ENCODE results near the gene BRI3.

Gene BRI3

DNA sequence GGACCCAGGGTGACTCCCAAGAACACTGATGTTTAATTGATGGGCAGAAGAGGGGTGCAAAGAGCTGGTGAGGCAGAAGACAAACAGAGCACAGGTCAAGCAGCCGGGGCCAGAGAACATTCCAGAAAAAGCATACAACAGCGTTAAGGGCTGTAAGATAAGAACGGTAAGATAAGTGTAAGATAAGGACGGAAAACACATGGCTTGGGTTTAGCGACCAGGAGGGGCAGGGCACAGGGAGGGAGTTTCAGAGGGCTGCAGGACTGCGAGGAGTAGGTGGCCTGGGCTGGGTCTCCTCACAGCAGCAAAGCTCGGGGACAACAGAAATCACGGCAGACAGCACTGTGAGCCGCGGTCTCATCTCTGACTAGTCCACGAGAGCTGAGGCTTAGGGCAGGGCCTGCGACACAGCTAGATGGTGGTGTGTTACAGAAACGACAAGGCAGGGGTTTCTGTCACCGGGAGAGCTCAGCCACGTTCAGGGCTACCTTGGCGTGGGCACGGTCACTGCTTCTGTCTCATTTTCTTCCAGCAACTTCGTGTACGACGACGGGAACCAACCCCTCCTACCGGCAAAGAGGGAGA, 24.6 kb downstream of the BRI3 start:
- Histone ChIP-seq H3K27ac (ENCODE audit: low read depth, low read length, poor library complexity, severe bottlenecking) (no peak overlapping the region), H3F3A (ENCODE audit: insufficient read depth, low read length) (no peaks in the 10 kb centered on the region), H3K9ac (ENCODE audit: low read length) (no peak overlapping the region), H2AFZ (ENCODE audit: low read length) (no peak overlapping the region), H3K9me2 (ENCODE audit: low read depth, low read length) (no peaks in the 10 kb centered on the region), H4K20me1 (ENCODE audit: insufficient read depth, low read length) (no peaks in the 10 kb centered on the region), H3K4me3 (ENCODE audit: low read depth, low read length, poor library complexity, severe bottlenecking) (no peak overlapping the region), H3K27me3 (ENCODE audit: insufficient read depth, low read length) (peaks cover 4% of the 10 kb centered on the region; the same call in 1 of the 2 replicates), H3K36me3 (ENCODE audit: insufficient read depth, low read length) (no peaks in the 10 kb centered on the region), H3K4me1 (ENCODE audit: insufficient read depth, low read length, severe bottlenecking) (no peaks in the 10 kb centered on the region), H3K9me3 (ENCODE audit: low read length) (no peaks in the 10 kb centered on the region), H3K4me2 (ENCODE audit: low read length) (no peak overlapping the region), H3K79me2 (ENCODE audit: insufficient read depth, low read length) (no peaks in the 10 kb centered on the region)
- TF ChIP-seq, protein P1, sequence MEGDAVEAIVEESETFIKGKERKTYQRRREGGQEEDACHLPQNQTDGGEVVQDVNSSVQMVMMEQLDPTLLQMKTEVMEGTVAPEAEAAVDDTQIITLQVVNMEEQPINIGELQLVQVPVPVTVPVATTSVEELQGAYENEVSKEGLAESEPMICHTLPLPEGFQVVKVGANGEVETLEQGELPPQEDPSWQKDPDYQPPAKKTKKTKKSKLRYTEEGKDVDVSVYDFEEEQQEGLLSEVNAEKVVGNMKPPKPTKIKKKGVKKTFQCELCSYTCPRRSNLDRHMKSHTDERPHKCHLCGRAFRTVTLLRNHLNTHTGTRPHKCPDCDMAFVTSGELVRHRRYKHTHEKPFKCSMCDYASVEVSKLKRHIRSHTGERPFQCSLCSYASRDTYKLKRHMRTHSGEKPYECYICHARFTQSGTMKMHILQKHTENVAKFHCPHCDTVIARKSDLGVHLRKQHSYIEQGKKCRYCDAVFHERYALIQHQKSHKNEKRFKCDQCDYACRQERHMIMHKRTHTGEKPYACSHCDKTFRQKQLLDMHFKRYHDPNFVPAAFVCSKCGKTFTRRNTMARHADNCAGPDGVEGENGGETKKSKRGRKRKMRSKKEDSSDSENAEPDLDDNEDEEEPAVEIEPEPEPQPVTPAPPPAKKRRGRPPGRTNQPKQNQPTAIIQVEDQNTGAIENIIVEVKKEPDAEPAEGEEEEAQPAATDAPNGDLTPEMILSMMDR (IDR thresholded peaks at IDR 0.05; ENCODE audit: low read length): no peak
- no peak for TF ChIP-seq EZH2 (IDR thresholded peaks at IDR 0.05; ENCODE audit: borderline replicate concordance, low read length)

DNA sequence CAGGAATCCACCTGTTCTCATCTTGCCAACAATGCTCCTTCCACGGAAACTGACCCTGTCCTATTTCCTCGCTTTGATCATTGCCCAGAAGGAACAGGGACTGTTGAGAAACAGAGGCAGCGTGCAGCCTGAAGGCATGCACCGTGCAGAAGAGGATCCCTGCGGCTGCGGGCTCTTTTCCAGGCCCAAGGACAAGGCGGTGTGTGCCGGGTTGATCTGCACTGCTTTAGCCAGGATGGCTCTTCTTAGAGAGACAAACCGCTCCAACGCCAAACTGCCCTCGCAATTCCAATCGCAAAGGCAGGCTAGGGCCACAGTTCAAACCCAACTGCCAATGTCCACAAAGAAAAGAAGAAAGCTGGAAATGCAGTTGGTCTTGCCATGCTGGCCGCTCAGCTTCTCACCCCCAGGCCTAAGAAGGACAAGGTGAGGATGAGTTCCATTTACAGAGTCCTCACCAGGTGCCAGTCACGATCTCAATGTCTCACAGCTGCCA, 26.5 kb downstream of the BRI3 start:
- H3K4me3 ChIP-seq (ENCODE audit: low read depth, low read length, poor library complexity, severe bottlenecking): no peak overlapping the region
- no peak overlapping the region for H3K4me2 ChIP-seq (ENCODE audit: low read length)
- no peak overlapping the region for H3K9ac ChIP-seq (ENCODE audit: low read length)
- peaks cover 4% of the 10 kb centered on the region; the same call in 1 of the 2 replicates for H3K27me3 ChIP-seq (ENCODE audit: insufficient read depth, low read length)
- no peak overlapping the region for H2AFZ ChIP-seq (ENCODE audit: low read length)
- no peaks in the 10 kb centered on the region for H3K79me2 ChIP-seq (ENCODE audit: insufficient read depth, low read length)
- no peaks in the 10 kb centered on the region for H3K36me3 ChIP-seq (ENCODE audit: insufficient read depth, low read length)
- no peak for TF ChIP-seq EZH2 (IDR thresholded peaks at IDR 0.05; ENCODE audit: borderline replicate concordance, low read length)
- TF ChIP-seq, protein P1 (IDR thresholded peaks at IDR 0.05; ENCODE audit: low read length): no peak
- H3K4me1 ChIP-seq (ENCODE audit: insufficient read depth, low read length, severe bottlenecking): no peaks in the 10 kb centered on the region
- H3K9me2 ChIP-seq (ENCODE audit: low read depth, low read length): no peaks in the 10 kb centered on the region
- no peak overlapping the region for H3K27ac ChIP-seq (ENCODE audit: low read depth, low read length, poor library complexity, severe bottlenecking)
- H3K9me3 ChIP-seq (ENCODE audit: low read length): no peaks in the 10 kb centered on the region
- H4K20me1 ChIP-seq (ENCODE audit: insufficient read depth, low read length): no peaks in the 10 kb centered on the region
- H3F3A ChIP-seq (ENCODE audit: insufficient read depth, low read length): no peaks in the 10 kb centered on the region

DNA sequence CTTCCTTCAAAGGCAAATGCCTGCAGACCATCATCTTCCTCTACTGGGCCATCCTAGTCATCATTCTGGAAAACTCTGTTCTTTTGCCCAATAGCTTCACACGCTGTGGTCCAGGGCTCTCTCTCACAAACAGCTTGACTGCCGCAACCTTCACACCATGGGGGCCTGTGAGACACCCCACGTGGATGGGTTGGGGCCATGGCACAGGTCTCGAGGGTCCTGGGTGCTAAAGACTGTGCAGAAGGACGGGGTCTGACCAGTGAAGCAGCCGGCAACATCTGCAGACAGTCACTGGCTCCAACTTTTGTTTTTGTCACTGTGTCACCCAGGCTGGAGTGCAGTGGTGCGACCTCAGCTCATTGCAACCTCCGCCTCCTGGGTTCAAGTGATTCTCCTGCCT, 28.1 kb downstream of the BRI3 start:
- Histone ChIP-seq H3K4me3 (ENCODE audit: low read depth, low read length, poor library complexity, severe bottlenecking) (no peak overlapping the region), H3K9ac (ENCODE audit: low read length) (no peak overlapping the region), H3K9me3 (ENCODE audit: low read length) (no peaks in the 10 kb centered on the region), H2AFZ (ENCODE audit: low read length) (no peak overlapping the region), H3F3A (ENCODE audit: insufficient read depth, low read length) (no peaks in the 10 kb centered on the region), H3K27ac (ENCODE audit: low read depth, low read length, poor library complexity, severe bottlenecking) (no peak overlapping the region), H3K4me2 (ENCODE audit: low read length) (no peak overlapping the region), H4K20me1 (ENCODE audit: insufficient read depth, low read length) (no peaks in the 10 kb centered on the region), H3K36me3 (ENCODE audit: insufficient read depth, low read length) (no peaks in the 10 kb centered on the region), H3K9me2 (ENCODE audit: low read depth, low read length) (no peaks in the 10 kb centered on the region), H3K4me1 (ENCODE audit: insufficient read depth, low read length, severe bottlenecking) (no peaks in the 10 kb centered on the region), H3K79me2 (ENCODE audit: insufficient read depth, low read length) (no peaks in the 10 kb centered on the region), H3K27me3 (ENCODE audit: insufficient read depth, low read length) (peaks cover 4% of the 10 kb centered on the region; the same call in 1 of the 2 replicates)
- TF ChIP-seq, protein P1 (IDR thresholded peaks at IDR 0.05; ENCODE audit: low read length): no peak
- TF ChIP-seq EZH2 (IDR thresholded peaks at IDR 0.05; ENCODE audit: borderline replicate concordance, low read length): no peak

Measured in OCI-LY1 (cell line).